ENCODE measurements around the gene RILP.

The RILP gene

DNA sequence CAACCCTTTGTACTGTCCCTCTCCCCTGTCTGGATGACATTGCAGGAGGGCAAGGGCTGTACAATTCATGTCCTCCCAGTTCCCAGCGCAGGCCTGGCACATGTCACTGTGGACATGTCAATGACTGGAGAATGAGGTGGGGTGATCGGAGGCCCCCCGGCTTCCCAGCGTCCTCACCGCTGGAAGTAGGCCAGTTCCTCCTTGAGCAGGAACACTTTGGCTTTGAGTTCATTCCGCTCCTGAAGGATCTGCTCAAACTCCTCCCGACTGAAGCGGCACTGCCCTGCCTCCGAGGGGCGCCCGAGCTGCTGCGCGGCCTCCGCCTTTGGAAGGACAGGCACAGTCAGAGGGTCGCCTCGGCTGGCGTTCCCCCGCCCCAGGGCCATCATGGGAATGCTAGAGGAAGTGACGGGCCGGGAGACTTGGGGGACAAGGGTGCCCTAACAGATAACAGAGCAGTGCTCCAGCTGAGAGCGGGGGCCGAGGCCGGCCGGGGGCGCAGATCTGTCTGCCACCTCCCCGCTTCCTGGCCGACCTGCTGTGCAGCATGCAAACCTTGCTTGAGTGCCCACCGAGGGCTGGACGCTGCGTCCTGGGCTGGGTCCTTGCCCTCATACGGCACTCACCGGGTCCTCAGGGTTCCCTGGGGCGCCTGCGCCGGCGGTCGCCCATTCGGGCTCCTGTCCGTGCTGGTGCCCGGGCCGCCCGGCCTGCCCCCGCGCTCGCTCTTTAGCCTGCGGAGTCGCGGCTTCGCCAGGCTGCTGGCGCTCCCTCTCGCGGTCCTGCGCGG lies 1.3 kb downstream of the RILP start:
- DNase-seq: no peak

DNA sequence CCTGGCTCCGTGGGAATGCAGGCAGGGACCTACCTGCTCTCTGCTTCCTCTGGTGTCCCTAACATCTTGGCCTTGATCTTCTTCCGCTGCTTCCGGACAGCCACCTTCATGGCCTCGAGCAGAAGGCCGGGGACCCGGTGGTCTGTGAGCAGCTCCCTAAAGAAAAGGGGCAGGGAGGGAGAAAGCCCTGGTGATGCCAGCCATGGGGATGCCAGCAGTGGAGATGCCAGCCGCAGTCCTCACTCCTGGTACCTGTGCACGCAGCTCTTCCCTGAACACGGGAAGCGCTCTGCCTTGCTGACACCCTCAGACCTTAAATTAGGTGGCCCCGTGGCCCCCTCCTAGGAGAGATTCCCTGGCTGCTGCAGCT lies 1.9 kb downstream of the RILP start:
- DNase-seq: no peak

DNA sequence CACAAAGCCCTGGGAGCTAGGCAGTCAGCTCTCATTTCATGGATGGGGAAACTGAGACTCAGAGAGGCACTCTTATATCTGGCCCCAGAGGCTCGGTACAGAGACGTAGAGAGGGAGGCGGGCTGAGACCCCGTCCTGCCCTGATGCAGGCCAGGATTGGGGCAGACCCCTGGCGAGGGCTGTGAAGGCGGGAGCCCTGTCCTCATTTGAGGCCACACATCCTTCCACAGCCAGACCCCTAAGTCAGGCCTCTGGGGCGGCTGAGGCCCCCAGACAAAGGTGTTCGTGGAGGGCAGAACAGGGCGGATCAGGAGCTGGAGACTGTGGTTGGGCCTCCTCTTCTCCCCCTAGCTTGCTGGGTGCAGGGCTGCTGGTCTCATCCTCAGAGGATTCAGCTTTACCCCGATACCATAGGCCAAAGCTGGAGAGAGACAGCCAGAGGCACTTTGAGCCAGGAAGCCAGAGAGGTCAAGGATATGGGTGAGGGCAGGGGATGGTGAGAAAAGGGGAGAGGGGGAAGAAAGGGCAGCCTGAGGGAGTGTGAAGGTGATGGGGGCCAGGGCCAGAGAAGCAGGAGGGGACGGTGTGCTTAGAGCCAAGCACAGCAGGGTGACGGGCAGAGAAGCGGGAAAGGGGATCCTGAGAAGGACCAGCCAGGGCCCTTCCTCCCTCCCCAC lies 3.3 kb downstream of the RILP start:
- no peak for DNase-seq

DNA sequence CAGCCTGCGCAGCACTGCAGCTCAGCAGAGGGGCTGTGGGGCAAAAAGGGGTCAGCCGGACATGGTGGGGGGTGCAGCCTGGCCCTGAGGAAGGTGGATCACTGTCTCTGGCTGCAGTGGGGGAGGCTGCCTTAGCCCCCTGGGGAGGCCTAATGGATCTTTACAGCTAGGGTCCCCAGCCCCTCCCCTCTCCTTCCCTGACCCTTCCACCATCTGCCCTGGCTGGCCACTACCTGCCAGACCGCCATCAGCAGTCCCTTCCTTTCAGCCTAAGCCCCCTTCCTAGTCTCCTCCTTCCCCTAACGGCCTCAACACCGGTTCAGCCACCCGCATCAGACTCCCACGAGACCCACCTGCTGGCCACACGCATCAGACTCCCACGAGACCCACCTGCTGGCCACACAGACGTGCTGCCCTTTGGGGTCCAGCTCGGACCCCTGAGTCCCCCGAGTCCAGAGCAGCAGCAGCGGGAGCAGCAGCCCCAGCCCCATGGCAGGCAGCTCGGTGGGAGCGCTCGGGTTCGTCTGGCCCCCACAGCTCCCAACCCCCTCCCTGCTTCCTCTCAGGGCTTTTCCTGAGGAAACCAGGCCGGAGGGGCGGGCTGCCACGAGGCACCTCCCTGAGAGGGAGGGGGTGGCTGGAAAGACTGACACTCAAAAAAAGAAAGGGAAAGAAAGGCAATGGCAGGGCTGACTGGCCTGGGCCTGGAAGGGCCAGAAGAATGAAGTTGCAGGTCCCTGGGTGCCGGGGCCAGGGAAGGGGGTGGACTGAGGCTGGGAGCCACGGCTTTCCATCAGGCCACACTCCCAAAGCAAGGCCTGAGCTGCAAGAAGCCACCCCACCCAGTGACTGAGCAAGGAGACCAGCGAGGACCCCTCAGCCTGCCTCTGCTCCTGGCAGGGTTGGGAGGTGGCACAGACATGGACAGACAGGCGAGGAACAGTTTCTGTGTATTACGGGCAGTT lies 4.2 kb downstream of the RILP start, which contains the start of gene SCARF1:
TSS of gene SCARF1 (minus strand) at position 526 of the 965 bp plus-strand sequence. CDS start at position 491, 35 bp downstream.
- no peak for DNase-seq

DNA sequence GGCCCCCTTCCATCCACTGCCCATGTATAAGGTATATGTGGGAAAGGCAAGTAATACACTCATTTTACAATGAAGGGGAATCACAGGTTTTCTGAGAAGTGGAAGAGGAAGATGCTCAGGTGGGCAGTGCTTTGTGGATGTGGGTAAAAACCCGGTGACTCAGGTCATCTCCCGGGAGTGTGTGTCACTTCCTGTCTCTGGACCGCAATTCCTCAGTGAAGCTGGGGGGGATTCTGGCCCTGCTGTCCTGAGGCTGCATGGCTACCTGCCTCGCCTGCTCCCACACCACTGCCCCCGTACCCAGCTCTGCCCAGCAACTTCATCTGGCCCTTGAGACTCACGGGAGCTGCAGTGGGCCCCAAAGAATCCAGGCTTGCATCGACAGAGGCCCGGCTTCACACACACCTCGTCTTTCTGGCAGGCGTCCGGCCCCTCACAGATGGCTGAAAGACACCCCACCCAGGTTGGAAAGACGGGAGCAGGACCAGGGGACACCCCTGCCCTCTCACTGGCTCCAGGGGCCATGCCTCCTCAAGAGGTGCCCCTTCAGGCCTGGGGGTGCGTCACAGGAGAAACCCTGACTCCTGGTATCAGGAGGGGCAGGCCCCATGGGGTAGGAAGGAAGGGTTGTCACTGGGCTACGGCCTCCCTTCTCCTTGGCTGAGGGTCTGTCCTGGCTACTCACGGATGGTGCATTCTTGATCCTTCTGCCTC lies 5.0 kb downstream of the RILP start:
- no peak for DNase-seq

DNA sequence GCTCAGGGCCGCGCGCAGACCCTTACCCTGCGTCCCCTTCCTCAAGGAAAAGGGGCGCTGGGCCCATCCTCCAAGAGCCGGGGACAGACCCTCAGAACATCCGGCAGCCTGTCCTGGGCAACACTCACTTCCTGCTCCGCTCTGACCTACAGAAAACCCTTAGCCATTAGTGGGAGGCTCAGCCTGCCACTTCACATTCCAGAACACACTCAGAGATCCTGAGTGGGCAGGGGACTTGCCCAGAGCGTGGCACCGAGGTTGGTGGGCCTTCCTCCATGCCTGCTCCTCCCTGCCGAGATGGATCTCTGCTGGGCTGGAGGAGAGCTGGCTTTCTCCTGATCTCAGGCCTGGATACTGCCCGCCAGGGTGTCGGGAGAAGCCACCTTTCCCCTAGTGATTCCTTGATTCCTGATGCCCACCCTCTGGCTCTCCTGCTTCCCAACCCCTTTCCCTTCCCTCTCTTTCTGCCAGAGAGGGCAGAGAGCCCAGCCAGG lies 5.6 kb downstream of the RILP start:
- DNase-seq: no peak

DNA sequence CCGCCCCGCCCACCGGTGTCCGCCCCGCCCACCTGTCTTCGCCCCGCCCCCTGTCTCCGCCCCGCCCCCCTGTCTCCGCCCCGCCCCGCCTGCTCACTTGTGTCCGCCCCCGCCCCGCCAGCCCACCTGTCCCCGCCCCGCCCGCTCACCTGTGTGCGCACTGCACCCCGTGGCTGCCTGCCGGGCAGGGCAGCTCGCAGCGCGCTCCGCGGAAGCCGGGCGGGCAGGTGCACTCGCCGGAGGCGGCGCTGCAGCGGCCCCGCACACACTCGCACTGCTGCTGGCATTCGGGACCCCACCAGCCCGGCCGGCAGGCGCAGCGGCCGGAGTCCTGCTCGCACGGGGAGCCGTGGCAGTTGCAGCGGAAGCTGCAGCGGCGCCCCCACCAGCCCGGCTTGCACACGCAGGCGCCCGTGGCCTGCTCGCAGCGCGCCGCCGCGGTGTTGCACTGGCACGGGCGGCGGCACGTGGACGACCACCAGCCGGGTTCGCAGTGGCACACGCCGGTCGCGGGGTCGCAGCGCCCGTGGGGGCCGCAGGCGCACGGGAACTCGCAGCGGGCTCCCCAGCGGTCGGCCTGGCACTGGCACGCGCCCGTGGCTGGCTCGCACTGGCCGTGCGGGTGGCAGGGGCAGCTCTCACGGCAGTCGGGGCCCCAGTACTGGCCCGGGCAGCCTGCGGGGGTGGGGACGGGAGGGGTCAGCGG lies 6.2 kb downstream of the RILP start:
- peak; percentile 62 to 67 for DNase-seq

DNA sequence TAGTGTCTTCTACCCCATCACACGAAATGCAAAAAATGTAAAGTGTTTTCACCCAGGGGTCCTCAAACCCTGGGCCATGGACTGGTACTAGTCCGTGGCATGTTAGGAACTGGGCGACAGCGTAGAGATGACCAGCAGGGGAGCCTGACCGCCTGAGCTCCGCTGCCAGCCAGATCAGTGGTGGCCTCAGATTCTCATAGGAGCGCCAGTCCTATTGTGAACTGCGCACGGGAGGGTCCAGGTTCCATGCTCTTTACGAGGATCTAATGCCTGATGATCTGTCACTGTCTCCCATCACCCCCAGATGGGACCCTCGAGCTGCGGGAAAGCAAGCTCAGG lies 8.6 kb downstream of the RILP start:
- no peak for DNase-seq

DNA sequence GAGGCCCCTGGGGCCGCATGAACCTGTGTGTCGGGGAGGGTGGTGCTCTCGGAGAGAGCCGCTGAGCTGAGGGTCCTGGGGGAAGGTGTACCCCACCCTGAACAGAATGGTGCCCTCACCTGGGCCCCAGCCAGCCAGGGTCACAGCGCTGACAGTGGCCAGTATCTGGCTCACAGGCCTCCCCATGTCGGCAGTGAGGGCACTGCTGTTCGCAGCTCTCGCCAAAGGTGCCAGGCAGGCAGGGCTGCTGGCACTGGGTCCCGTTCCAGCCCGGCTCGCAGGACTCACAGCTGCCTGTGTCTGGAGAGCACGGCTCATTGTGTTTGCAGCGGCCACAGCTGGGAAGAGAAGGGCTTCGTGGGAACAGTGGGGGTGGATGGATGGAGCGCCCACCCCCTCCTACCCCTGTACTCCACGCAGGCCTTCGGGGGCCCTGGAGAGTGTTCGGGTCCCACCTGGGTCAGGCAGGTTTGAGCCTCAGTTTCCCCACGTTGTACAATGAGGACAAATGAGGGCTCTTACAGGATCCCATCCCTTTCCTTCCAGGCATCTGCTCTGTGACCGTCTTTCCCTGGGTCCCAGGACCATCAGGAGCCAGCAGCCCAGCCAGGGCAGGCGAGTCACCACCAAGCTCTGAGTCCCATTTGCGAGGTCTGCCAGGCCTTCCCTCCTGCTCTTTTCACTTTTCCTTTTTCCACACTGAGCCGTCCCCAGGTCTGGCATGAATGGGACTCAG lies 9.2 kb downstream of the RILP start:
- no peak for DNase-seq

DNA sequence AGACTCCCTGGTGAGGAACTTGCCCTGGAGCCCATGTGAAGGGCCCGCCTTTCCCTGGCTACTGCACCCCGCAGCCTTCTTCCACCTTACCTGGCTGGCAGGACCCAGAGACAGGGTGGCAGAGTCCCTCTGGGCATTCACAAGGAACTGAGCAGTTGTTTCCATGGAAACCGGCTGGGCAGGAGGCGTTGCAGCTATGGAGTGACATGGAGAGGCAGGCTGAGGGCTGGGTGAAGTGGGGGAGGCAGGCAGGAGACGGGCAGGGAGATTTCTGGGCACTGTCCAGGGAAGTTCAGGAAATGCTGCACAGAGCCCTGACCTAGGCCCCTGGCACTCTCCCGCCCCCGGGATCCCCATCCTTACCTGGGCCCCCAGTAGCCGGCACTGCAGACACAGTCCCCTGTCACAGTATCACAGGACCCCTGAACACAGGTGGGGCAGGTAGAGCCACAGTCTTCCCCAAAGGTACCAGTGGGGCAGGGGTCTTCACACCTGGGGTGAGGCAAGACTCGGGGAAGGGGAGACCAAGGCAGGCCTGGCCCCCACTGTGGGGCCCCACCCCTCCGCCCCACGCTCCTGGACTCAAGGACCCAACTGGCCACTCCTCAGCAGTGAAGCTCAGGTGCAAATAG lies 10.0 kb downstream of the RILP start:
- DNase-seq: no peak

DNA sequence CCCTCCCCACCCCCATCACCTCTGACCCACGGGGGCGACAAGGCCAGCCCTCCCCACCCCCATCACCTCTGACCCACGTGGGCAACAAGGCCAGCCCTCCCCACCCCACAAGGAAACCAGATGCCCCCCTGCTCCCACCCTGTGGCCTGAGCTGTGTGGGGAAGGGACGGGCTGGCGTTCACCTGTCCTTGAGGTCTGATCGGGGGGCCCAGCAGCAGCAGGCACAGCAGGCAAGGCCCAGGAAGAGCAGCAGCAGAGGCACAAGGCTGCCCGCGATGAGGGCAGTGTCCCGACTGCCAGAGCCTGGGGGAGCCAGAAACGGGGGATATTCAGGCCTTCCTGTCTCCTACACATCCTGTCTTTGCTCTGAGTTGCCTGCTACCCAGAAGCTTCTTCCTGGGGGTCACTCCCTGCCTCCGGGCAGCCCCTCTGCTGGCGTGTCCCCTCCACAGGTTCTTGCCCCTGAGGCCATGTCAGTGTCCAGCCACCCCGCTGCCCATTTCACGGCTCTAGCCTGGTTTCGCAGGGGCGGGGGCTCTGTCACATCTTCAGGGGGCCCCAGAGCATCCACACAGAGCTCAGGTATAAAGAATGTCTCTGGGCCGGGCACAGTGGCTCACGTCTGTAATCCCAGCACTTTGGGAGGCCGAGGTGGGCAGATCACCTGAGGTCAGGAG lies 10.9 kb downstream of the RILP start:
- DNase-seq: no peak

DNA sequence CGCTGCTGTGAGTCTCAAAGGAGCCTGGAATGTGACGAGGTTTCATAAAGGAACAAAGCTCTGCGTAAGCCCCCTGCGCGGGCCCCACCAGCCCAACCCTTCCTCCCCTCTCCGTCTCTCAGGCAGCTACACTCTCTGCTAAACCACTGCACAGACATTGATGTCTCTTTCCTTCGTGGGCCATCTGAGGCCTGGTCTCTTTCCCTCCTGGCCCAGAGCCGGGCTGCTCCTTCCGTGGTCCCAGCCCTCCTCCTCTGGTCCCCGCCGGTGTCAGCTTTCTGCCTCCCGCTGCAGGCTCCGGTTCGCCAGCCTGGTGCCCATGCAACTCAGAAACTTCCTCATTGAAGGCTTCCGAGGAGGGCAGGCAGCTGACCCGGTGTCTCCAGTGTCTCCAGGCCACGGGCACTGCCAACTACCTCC lies 11.5 kb downstream of the RILP start:
- DNase-seq: no peak

DNA sequence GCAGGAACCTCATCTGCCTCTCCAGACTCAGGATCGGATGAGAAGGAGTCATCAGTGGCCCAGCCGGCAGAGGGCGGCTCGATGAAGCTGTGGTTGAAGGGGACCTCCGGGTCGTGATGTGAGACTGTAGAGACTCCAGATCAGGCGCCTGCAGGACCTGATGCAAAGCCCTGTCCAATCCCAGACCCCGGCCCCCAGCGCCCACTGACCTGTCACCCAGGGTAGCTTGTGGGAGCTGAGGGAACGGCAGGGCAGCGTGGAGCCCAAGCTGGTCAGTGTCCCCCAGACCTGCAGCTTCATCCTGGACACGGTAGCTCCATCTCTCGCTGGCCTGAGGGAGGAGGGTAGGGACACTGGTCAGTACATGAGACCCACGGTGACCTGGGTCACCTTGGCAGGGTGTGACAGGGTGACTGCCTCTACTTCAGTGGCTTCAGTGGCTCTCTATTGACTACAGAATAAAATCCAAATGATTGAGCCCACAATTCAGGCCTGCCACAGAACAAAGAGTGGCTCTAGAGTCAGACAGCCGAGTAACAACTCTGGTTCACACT lies 12.9 kb downstream of the RILP start:
- DNase-seq: no peak

DNA sequence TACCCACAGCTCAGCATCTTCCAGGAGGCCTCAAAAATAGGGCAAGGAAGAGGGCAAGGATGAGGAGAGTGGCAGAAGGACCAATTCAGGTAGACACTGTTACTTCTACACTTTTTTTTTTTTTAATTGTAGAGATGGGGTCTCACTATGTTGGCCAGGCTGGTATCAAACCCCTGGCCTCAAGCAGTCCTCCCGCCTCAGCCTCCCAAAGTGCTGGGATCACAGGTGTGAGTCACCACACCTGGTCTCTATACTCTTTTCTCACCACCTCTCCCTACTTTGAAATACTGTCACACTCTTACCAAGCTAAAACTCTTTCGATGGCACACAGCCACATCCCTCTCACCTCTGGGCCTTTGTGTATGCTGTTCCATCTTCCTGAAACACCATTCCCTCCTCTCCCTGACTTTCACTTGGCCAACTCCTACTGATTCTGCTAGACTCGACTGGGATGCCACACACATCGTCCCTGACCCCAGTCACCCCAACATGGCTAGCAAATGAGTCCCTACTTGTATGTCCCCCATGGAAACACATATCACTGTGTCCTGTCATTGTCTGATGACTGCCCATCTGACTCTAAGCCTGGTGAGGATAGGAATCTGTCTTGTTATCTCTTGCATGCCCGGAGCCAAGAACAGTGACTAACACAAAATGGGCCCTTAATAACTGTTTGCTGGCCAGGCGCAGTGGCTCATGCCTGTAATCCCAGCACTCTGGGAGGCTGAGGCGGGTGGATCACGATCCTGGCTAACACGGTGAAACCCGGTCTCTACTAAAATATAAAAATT lies 13.8 kb downstream of the RILP start:
- no peak for DNase-seq

DNA sequence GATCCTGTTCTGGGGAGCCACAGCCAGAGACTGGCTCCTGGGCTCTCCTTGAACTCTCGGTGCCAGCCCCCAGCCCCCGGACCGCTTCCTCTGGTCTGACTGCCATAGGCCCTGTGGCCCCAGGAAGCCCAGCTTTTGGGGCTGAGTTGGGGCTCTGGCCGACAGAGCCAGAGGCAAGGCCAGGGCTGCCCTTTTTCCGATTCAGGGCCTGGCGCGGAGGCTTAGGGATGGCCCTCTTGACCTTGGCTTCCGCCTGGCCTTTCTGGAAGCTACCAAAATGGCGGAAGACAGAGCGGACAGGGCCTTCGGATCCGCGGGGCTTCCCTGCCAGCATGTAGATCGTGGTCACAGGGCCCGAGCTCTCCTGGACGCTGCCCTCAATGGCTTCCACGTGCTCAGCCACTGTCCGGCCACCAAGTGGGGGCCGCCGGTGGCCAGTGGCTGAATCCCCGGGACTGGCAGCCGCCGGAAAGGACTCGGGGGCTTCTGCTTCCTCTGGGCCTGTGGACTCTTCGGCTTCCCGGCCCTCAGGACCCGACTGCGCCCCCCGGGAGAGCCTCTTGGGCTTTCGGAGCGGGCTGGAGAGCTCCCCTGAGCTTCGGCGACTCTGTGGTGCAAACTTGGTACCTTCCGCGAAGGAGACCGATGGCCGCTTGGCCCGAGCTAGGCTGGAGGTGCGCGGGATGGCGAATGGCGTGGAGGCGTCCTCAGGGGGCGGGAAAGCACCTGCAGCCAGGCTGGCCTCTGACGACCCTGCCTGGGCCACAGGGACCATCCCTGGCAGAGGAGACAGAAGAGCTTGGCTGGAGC lies 14.6 kb downstream of the RILP start:
- DNase-seq: no peak

DNA sequence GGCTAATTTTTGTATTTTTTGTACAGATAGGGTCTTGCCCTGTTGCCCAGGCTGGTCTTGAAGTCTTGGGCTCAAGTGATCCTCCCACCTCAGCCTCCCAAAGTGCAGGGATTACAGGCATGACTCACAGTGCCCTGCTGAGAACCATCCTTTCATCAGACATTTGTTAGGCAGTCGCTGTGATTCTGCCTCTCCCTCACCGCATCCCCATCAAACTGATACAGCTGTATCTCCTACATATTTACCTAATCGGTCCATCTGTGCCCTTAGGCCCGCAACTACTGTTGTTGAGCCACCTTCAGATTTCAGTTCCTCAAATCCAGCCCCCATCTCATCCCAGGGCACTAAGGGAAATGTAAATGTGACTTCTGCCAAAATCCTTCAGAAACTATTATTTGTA lies 19.0 kb downstream of the RILP start:
- DNase-seq: no peak

DNA sequence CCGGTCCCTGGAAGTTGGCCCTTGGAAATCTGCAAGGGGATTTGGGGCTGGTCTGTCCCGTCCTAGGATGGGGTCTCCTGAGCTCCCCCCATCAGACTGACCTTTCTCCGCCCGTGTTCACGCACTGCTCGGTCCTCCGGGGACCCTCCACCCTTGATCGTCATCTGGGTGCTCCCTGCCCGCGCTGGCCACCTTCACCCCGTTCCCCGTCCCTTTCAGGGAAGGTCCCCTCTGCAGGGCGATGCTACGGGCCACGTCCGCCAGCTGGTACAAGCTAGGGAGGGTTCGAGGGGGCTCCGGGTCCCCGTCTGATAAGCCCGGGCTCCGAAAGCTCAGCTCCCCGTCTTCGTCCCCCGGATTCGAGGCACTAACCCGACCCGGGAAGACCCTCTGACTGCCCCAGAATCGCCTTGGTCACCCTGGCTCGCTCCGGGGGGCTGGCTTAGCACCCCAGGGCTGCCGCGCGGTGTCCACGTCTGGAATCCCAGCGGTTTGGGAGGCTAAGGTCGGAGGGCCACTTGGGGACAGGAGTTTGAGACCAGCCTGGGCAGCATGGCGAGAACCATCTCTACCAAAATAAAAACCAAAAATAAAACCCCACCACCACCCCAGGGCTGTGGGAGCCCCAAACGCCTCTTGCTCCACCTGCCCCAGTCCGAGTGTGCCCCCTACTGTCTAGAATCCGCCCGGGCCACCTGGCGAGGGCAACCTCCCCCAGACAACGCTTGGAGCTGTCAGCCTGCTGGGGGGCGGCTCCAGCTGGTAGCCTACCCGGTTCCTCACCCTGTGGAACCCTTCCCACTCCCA lies 20.0 kb downstream of the RILP start:
- DNase-seq: no peak
